ENCODE measurements around the gene ZIK1. TPM values are rescaled to one million over a fixed set of nuclear protein-coding genes. Genes with fewer than 3 reads are reported as not detected.

ZIK1 gene
- polyA plus RNA-seq, result 2.0 and 2.3 TPM in 2 replicates

GRCh38 chr19:57583521-57584416, at the start of gene ZIK1:
Gene ZIK1 (plus strand): TSS chr19:57584145. CDS start chr19:57584357, 212 bp downstream.

GRCh38 chr19:57559404-57560025, 24.4 kb upstream of the ZIK1 start, which contains the start of gene ZNF550:
Gene ZNF550 (minus strand): TSS chr19:57559863. CDS start chr19:57559682, 181 bp downstream.

GRCh38 chr19:57578487-57579205, 5.3 kb upstream of the ZIK1 start, which contains the start of gene ZNF416:
Gene ZNF416 (minus strand): TSS chr19:57578911. CDS start chr19:57578704, 207 bp downstream.

GRCh38 chr19:57599761-57600383, 15.9 kb downstream of the ZIK1 start, which contains the start of gene ZNF530:
Gene ZNF530 (plus strand): TSS chr19:57599885. CDS start chr19:57604346, 4,461 bp downstream.

GRCh38 chr19:57613941-57614743, 30.2 kb downstream of the ZIK1 start, which contains the start of gene ZNF134:
Gene ZNF134 (plus strand): TSS chr19:57614242. CDS start chr19:57619469, 5,227 bp downstream.

GRCh38 chr19:57632987-57633831, 49.3 kb downstream of the ZIK1 start, which contains the start of gene ZNF211:
Gene ZNF211 (plus strand): TSS chr19:57633168. CDS start chr19:57633347, 179 bp downstream.

Other genes with a start within 250 kb of the ZIK1 start
- 1.7 and 3.0 TPM in 2 replicates for gene ZNF304, start 232.9 kb upstream of the ZIK1 start, polyA plus RNA-seq
- gene TRAPPC2B, start 220.6 kb upstream of the ZIK1 start, polyA plus RNA-seq, result 115 and 174 TPM in 2 replicates
- 7.0 and 8.8 TPM in 2 replicates for gene ZNF547, start 220.6 kb upstream of the ZIK1 start, polyA plus RNA-seq
- gene ZNF548, start 194.3 kb upstream of the ZIK1 start, polyA plus RNA-seq, result 0.88 and 1.4 TPM in 2 replicates
- 3.6 and 9.0 TPM in 2 replicates for gene ZNF17, start 173.0 kb upstream of the ZIK1 start, polyA plus RNA-seq
- 6.2 and 14.8 TPM in 2 replicates for gene ZNF749, start 148.8 kb upstream of the ZIK1 start, polyA plus RNA-seq
- gene VN1R1, start 127.0 kb upstream of the ZIK1 start, polyA plus RNA-seq, result 1.3 and 2.1 TPM in 2 replicates
- 3.0 and 6.0 TPM in 2 replicates for gene ZNF772, start 106.6 kb upstream of the ZIK1 start, polyA plus RNA-seq
- 2.4 and 7.4 TPM in 2 replicates for gene ZNF419, start 96.4 kb upstream of the ZIK1 start, polyA plus RNA-seq
- gene ZNF773, start 84.2 kb upstream of the ZIK1 start, polyA plus RNA-seq, result 1.4 and 4.0 TPM in 2 replicates
- 2.5 and 3.0 TPM in 2 replicates for gene ZNF549, start 56.8 kb upstream of the ZIK1 start, polyA plus RNA-seq
- gene ZNF550, start 24.3 kb upstream of the ZIK1 start, polyA plus RNA-seq, result 3.2 and 4.0 TPM in 2 replicates
- 0.74 and 1.5 TPM in 2 replicates for gene ZNF416, start 5.2 kb upstream of the ZIK1 start, polyA plus RNA-seq
- gene ZNF530, start 15.7 kb downstream of the ZIK1 start, polyA plus RNA-seq, result 5.2 and 5.9 TPM in 2 replicates
- gene ZNF134, start 30.1 kb downstream of the ZIK1 start, polyA plus RNA-seq, result 5.3 and 6.1 TPM in 2 replicates
- gene ZNF211, start 49.0 kb downstream of the ZIK1 start, polyA plus RNA-seq, result 2.0 and 4.7 TPM in 2 replicates
- not detected in 2 replicates for gene ZSCAN4, start 84.8 kb downstream of the ZIK1 start, polyA plus RNA-seq
- 1.3 and 1.6 TPM in 2 replicates for gene ZNF551, start 97.8 kb downstream of the ZIK1 start, polyA plus RNA-seq
- 1.8 and 3.3 TPM in 2 replicates for gene ZNF154, start 125.1 kb downstream of the ZIK1 start, polyA plus RNA-seq
- gene ZNF671, start 143.5 kb downstream of the ZIK1 start, polyA plus RNA-seq, result 3.8 and 9.9 TPM in 2 replicates
- gene ZNF776, start 162.7 kb downstream of the ZIK1 start, polyA plus RNA-seq, result 2.2 and 2.5 TPM in 2 replicates
- 1.1 and 3.2 TPM in 2 replicates for gene ZNF586, start 185.5 kb downstream of the ZIK1 start, polyA plus RNA-seq
- 2.5 and 2.6 TPM in 2 replicates for gene ZNF552, start 230.8 kb downstream of the ZIK1 start, polyA plus RNA-seq
- 2.7 TPM in 1 of 2 replicates, not detected in the other for gene ZNF587B, start 246.2 kb downstream of the ZIK1 start, polyA plus RNA-seq